Ramos (cell line): ENCODE measurements around the gene SCAPER.

Experiments used
- in situ Hi-C: fragments of 300-500 bp; cut with MboI; formaldehyde crosslinking; loops from one replicate; pipeline ENCODE4 v1.14.3; 2022; ENCODE audit warnings: low sequenced_read_pairs; ENCODE audit not compliant: unreplicated experiment

The SCAPER gene

GRCh38 chr15:76585576-76585897, 319.6 kb downstream of the SCAPER start:
- in situ Hi-C loops, result no loop called here

- in situ Hi-C loops, result no loop called here
Observed at GRCh38 chr15:76584868-76585575, 320.1 kb downstream of the SCAPER start.

- in situ Hi-C loops, result no loop called here
Observed at GRCh38 chr15:76582550-76582949, 322.6 kb downstream of the SCAPER start.

GRCh38 chr15:76577879-76578512, 327.1 kb downstream of the SCAPER start:
- in situ Hi-C loops, result no loop called here

- in situ Hi-C loops, result no loop called here
Observed at GRCh38 chr15:76576523-76577279, 328.4 kb downstream of the SCAPER start.

GRCh38 chr15:76575679-76576078, 329.5 kb downstream of the SCAPER start:
- in situ Hi-C loops, result no loop called here

GRCh38 chr15:76575274-76575673, 329.9 kb downstream of the SCAPER start:
- in situ Hi-C loops, result no loop called here

GRCh38 chr15:76572983-76573314, 332.2 kb downstream of the SCAPER start:
- in situ Hi-C loops, result no loop called here

- in situ Hi-C loops, result no loop called here
Observed at GRCh38 chr15:76566276-76566675, 338.9 kb downstream of the SCAPER start.

- in situ Hi-C loops, result no loop called here
Observed at GRCh38 chr15:76565366-76565765, 339.8 kb downstream of the SCAPER start.

GRCh38 chr15:76555247-76555646, 349.9 kb downstream of the SCAPER start:
- in situ Hi-C loops, result no loop called here

GRCh38 chr15:76553564-76553963, 351.6 kb downstream of the SCAPER start:
- in situ Hi-C loops, result no loop called here

- in situ Hi-C loops, result no loop called here
Observed at GRCh38 chr15:76553102-76553501, 352.0 kb downstream of the SCAPER start.

GRCh38 chr15:76546805-76547204, 358.3 kb downstream of the SCAPER start:
- in situ Hi-C loops, result no loop called here

GRCh38 chr15:76533995-76534394, 371.1 kb downstream of the SCAPER start:
- in situ Hi-C loops, result no loop called here

- in situ Hi-C loops, result no loop called here
Observed at GRCh38 chr15:76533060-76533820, 371.9 kb downstream of the SCAPER start.

GRCh38 chr15:76529911-76530310, 375.2 kb downstream of the SCAPER start:
- in situ Hi-C loops, result no loop called here

GRCh38 chr15:76526111-76526510, 379.0 kb downstream of the SCAPER start:
- in situ Hi-C loops, result no loop called here

GRCh38 chr15:76517910-76518309, 387.2 kb downstream of the SCAPER start:
- in situ Hi-C loops, result no loop called here

- in situ Hi-C loops, result no loop called here
Observed at GRCh38 chr15:76514282-76514681, 390.9 kb downstream of the SCAPER start.

- in situ Hi-C loops, result no loop called here
Observed at GRCh38 chr15:76512971-76513370, 392.2 kb downstream of the SCAPER start.
